Fibroblast of skin of left biceps (primary cell): ENCODE data around the gene LURAP1L.

Source experiments
- DNase-seq, 2 experiments: peaks; one replicate each; pipeline ENCODE4 v3.0.0-alpha.2; 2013; ENCODE audit warnings: low read depth in 2 of 2

Gene LURAP1L

DNA sequence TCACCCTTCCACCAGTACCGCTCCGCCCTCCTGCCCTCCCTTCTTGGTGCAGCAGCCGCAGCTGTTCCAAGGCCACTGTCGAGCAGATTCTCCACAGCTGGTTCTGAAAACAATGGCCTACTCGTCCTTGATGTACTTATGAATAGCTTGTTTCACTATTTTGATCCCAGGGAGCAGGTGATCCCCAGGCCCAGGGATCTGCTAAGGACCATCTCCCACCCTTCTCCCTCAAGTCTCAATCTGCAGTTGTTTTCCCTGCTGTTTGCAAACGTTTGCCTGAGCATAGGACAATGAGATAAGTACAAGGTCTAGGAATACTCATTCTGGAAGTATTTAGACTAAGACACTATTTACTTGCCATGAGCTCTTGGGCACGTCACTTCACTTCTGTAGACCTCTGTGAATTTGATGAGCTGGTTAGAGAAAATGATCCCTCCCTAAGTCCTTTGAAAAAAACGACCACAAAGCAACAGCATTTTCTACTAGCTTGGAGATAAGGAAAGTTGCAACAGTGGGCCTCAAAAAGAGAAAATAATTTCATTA is 1.8 kb downstream of the LURAP1L start:
- DNase-seq: peak in 1 of 2 experiments; percentile 53

DNA sequence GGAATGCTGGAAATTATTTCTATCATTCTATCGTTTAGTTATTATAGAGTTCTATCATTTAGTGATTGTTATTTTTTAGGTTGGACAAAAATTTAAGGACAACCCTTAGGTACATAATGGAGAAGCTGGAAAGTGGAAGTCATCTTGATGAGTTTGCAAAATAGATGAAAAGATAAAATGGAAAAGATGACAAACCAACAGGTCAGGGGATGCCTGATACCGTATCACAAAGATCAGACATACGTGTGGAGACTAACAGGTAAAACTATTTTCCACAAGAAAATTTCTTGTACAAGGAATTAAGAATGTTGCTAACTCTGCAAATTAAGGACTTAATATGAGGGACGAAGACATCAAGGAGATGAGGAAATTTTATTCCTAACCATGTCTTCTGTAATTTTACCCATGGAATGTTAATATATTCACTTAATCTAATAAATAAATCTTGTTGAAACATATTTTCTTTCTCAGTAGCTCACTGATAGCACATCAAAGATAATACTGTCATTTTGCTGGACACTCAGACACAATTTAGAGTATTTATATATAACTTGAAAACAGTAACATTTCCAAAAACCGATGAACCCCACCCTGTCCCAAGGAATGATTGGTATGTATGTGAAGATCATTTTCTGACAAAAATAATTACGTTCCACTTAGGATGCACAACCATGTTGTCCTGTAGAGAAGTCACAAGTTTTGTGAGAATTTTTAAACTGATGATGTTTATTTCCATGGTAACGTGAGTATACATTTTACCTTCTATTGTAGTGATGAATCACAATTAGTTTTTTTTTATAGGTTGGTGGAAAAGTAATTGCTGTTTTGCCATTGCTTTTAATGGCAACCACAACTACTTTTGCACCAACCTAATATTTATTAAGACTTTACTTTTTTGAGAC is 2.6 kb downstream of the LURAP1L start:
- no peak for DNase-seq

DNA sequence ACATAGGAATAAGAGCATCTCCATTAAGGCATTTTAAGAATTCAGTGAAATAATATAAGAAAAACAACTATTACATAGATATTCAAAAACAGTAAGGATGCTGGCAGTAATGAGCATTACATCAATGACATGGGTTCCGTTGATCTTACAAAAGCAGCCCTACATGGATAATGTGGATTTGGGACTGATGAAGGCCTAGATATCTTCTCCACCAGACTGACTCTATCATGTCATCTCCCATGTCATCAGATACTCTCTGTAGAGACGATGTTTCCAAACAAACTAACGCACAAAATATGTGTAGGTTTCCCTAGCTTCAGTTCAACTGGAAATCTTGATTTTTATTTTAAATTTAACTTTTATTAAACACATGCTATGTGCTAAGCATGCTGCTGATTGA is 3.6 kb downstream of the LURAP1L start:
- no peak for DNase-seq

DNA sequence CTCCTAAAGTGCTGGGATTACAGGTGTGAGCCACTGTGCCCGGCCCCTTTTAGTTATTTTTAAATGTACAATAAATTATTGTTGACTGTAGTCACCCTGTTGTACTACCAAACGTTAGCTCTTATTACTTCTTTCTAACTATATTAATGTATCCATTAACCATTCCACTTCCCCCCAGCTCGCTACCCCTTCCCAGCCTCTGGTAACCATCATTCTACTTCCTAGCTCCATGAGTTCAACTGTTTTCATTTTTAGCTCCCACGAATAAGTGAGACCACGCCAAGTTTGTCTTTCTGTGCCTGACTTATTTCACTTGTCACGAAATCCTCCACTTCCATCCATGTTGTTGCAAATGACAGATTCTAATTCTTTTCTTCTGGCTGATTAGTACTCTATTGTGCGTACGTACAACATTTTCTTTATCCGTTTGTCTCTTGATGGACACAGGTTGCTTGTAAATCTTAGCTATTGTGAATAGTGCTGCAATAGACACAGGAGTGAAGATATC is 6.5 kb downstream of the LURAP1L start:
- no peak for DNase-seq

DNA sequence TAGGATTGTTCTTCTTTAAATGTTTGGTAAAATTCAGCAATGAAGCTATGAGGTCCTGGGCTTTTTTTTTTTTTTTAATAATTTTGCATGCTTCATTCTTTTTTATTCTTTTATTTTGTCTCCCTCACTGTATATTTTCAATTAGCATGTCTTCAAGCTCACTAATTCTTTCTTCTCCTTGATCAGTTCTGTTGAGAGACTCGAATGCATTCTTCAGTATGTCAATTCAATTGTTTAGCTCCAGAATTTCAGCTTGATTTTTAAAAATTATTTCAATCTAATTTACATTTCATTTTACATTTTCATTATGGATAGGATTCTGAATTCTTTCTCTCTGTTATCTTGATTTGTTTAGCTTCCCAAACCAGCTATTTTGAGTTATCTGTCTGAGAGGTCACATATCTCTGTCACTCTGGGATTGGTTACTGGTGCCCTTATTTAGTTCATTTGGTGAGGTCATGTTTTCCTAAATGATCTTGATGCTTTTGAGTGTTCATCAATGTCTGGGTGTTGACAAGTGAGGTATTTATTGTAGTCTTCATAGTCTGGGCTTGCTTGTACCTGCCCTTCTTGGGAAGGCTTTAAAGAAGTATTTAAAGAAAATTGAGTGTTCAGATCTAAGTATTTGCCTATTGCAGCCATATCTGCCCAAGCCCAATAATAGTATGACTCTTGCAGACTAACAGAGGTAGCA is 9.1 kb downstream of the LURAP1L start:
- no peak for DNase-seq

DNA sequence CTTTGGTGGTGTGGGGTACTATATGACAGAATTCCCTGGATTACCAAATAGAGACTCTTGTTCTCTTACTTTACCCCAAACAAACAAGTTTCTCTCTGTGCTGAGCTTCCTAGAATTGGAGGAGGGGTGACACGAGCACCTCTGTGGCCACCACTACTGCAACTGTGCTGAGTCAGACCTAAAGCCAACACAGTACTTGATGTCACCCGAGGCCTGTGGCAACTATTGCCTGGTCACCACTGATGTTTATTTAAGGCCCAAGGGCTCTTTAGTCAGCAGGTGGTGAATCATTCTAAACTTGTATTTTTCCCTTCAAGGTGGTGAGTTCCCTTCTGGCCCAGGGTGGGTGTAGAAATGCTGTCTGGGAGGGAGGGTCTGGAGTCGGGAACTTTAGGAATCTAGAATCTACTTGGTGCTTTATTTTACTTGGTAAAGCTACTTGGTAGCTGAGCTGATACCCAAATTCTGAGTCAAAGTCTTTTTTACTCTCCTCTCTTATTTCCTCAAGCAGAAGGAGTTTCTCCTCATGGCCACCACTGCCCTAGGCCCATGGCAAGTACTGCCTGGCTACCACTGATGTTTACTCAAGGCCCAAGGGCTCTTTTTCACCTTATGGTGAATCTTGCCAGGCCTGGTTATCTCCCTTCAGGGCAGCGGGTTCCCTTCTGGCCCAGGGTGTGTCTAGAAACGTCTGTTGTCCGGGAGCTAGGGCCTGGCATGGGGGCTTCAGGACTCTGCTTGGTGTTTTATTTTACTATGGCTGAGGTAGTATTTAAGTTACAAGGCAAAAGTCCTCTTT is 9.8 kb downstream of the LURAP1L start:
- DNase-seq: no peak

DNA sequence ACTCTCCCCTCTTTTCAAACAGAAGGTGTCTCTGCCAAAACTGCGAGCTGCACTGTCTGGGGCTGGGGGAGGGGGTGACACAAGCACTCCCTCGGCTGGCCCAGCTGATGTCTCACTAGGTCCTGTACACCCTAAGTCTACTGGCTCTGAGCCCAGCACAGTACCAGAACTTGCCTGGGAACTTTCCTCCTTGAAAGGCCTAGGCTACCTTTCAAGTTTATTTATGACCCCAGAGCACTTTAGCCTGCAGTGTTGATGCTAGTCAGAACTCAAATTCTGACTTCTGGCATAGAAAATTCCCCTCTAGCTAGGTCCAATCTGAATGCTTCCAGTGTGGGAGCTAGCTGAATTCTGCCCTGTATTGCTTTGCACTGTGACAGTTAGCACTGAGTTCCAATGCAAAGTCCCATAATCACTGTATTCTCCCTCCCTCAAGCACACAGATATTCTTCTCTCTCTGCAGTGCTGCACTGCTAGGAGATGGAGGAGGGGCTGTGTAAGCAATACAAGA is 10.5 kb downstream of the LURAP1L start:
- DNase-seq: no peak

DNA sequence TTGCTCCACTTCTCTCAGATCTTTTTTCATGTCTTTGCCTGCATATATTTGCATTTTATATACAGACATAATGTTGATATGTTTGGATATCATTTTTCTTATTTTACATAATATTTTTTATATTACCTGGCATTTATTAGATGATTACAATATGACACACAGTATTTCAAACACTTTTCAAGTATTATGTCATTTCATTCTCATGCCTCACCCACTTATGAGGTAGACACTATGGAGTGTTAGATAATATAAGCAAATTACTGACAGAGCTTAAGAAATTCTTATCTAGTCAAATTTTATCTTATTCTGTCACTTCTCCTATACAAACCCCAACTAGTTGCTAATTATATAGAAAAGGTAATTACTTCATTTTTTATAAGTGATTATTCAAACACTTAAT is 11.1 kb downstream of the LURAP1L start:
- no peak for DNase-seq

DNA sequence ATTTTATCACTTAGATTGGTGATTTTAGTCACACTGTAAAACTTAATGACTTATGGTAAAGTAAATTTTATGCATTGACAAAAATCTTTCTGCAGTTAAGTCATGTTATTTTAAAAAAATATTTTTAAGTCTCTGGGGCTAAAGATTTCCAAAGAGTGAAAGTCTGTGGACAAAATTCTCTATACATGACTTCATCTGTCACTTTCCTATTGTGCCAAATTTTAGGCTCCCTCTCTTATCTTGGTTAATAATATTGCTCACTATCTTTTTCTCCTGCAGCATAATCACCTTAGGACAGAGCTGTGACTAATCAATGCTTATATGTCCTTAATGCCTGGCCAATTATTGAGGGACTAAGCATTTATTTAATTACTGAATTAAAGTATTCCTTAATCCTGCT is 15.2 kb downstream of the LURAP1L start:
- DNase-seq: no peak

DNA sequence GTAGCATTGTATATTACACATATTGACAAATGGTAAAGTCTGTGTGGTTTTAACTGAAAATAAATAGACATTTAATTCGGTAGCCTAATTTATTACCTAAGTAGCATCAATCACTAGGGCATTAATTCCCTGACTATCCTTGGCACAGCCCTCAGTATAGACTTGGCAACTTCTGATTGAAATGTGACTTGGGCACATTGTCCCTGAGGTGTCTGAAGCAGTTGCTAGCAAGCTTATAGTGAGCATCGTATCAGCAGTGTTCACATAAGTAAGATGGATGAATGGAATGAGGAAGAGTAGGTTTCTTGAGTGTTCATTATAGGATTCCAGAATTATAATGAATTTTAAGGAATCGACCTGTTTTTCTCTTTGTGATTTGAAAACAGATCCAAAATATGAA is 16.1 kb downstream of the LURAP1L start:
- no peak for DNase-seq

DNA sequence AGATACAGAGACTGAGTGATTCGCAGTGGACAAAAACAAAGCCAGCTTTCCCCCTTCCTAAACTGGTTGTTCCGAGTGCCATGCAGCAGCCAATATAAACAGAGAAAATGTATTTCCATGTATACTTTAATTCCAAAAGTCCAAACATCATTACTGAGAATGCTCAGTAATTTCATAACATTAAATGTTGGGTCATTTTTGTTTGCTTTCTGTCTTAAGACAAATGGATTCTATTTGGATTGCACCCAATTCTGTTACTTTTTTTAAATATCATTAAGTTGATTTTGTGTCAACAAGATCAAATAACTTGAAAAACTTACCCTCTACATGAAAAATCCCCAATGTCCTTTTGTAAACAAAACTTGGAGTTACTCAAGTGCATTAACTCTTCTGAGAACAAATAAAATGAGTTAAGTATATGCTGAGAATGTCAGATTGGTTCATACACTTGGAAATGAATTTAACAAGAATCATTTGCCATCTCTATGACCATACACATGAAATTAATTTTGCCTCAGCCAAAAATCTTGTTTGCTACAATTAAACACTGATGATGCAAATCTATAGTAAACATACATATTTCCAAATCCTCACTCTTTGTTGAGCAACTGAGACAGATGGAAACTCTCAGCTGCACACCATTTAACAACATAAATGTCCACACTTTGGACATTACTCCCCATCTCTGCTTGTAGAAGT is 19.4 kb downstream of the LURAP1L start:
- no peak for DNase-seq

DNA sequence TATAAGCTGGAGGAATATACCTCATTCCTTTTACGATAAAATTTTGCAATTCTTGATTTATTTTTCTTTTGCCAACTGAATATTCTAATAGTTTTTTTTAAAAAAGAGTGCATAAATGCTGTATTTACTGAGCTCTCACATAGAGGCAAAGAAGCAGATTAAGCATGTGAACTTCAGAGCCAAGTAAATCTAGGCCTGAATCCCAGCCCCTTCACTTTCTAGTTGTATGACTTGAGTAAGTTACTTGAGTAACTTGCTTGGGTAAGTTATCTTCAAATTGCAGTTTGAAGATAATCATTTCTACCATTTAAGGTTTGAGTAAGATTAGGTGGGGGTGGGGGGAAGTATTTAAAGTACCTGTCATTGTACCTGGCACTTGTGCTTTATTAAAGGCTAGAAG is 21.8 kb downstream of the LURAP1L start:
- DNase-seq: no peak

DNA sequence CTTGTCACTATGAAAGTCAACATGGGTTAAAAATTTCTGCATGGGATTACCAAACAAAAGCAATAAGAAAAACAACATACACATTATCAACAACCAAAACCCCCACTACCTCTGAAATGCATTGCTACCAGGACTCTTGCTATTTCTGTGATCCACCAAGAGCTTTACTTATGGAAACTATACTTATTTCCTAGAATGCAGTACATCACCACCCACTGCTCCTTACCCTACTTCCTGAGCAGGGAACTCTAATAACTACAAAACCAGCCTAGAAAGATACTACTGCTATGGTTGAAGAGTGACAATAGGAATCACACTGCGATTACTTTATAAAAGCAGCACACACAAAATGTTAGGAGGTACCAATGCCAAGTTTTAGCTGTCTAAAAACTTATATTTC is 22.2 kb downstream of the LURAP1L start:
- DNase-seq: no peak

DNA sequence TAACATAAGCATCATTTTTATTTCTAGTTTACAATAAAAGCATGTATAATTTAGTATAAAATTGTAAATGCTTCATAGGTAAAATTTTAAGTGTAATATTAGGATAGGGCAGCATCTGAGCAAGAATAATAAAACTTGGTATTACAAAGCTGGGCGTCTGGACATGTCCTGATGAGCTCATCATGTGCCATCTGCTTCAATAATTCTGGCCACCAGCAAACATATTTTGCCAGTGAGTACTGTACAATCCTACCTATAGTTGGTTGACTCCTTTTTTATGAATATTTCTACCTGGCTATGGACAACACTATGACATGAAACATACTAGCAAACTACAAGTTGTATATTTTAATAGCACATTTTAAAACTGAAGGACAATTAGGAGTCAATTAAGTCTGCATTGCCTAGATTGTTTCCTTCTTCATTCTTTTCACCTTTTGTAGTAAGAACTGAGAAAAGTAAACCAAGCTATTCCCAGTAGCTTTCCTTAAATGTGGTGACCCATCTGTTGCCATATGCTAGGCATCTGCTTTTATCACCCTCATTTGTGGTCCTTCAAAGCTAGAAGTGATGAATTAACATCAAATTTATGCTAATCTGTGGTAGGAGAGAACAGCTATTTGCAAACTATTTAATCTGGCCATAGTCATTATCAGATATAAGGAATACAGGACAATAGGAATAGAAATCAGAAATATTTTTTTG is 23.4 kb downstream of the LURAP1L start:
- DNase-seq: no peak

DNA sequence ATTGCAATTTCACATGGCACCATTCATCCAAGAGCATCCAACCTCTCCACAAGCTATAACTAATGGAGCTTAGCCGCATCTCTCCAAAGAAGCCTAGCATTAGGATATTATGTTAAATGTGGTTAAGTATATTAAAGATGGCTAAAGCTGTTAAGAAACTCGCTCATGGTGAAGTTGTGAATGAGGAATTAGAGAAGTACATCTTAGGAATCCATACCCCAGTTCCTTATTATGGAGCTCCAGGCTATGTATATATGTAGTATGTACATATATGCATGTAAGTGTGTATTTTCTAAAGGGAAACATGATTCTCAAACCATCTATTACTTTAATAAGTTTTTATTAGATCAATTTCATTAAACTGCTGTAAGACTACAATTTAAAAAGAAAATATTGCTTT is 26.4 kb downstream of the LURAP1L start:
- DNase-seq: no peak

DNA sequence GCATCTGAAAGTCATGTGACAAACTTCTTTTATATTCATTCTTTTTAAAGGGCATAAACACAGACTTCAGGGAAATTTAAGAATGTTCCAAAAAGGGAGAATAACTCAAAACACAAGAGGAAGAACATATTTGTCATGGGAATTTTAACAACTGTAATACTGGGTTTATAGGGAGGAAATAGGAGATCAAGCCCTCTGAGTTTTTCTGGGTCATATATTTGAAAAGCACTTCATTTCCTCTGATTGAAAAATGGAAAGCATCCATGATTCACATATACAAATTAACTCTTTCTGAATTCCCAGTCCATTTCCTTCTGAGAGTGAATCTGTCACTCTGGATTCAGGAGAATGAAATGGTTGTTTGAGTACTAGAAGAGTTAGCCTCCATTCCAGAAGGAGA is 26.8 kb downstream of the LURAP1L start:
- no peak for DNase-seq

DNA sequence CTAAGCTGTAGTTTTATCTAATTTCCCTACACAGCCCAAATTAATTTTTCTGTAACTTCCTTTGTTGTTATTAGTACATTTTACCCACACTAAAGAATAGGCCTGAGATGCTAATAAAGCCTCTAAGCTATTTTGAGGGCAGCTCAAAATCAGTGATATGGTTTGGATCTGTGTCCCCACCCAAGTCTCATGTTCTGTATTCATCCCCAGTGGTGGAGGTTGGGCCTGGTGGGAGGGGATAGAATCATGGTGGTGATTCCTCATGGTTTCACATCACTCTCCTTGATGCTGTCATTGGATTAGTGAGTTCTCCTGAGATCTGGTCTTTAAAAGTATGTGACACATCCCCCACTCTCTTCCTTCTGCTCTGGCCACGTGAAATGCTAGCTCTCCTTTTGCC is 27.3 kb downstream of the LURAP1L start:
- DNase-seq: no peak

DNA sequence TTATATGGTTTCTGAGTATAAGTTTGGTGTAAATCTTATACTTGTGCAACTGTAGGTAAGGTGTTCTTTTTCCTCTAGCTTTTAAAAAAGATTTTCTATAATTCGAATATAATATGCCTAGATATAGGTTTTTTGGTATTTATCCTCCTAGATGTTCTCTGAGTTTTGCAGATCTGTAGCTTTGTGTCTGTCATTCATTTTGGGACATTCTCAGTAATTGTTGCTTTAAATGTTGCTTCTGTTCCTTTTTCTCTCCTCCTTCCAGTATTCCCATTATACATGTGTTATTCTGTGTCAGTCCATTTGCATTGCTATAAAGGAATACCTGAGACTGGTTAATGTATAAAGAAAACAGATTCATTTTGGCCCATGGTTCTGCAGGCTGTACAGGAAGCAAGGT is 33.7 kb downstream of the LURAP1L start:
- DNase-seq: no peak

DNA sequence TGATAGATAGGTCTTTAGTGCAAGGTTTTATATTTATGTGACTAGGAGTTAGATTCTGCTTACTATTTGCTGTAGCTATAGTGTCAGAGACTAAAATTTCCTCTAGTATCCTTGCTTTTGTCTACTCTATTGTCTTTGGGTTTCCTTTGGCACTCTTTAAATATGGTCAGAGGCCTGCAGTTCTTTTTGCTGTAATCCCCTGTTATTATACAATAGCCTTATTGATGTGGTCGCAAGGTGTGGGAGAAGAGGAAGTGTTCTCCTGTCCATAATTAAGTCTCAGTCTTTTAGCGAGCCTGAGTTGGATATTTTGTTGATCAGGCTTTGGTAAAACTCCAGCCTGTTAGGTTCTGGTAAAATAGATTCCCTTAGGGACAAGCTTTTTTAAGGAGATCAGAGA is 34.9 kb downstream of the LURAP1L start:
- no peak for DNase-seq

DNA sequence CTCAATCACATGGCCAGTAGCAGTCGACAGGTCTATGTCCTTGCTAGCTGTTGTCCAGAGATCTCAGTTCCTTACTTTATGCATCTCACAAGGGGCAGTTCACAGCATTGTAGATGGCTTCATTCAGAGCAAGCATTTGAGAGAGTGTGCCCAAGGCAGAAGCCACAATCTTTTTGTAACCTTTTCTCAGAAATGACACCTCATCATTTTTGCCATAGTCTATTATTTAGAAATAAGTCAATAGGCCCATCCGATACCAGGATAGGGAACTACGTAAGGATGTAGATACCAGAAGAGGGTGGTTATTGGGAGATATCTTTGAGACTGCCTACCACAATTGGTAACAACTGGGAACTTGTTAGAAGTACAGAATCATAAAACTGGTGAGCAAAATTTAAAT is 37.1 kb downstream of the LURAP1L start:
- DNase-seq: no peak

DNA sequence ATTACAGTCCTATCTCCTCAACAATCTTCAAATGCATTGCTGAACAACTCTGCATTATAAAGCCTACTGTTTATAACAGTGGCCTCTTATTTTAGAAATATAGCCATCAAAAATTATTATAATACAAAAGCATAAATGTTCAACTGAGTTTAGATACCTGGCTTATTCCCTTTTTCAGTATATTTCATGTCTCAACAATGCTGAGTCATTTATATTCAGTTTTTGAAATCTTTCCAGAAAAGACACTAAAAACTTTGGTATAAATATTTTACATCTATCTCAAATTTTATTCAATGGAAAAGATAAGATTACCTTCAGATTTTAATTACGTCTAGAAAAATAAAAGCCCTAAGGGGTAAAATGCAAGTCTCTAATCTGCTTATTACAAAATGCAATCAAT is 37.9 kb downstream of the LURAP1L start:
- DNase-seq: no peak
